Activated naive CD8-positive, alpha-beta T cell (primary cell): Measurements from ENCODE around the gene CHRNG.

ENCODE experiments used
- H3K27ac Mint-ChIP-seq: one replicate; pipeline ENCODE4 v1.8.0; 2021; ENCODE audit warnings: mixed read lengths
- H3K27me3 Mint-ChIP-seq: one replicate; pipeline ENCODE4 v1.8.0; 2021; ENCODE audit warnings: mixed read lengths
- H3K36me3 Mint-ChIP-seq: one replicate; pipeline ENCODE4 v1.8.0; 2021; ENCODE audit warnings: mixed read lengths
- H3K4me1 Mint-ChIP-seq: one replicate; pipeline ENCODE4 v1.8.0; 2021; ENCODE audit warnings: low read depth, mixed read lengths
- H3K4me3 Mint-ChIP-seq: one replicate; pipeline ENCODE4 v1.8.0; 2021; ENCODE audit warnings: mild to moderate bottlenecking, mixed read lengths
- H3K9me3 Mint-ChIP-seq: one replicate; pipeline ENCODE4 v1.8.0; 2021; ENCODE audit warnings: low read depth, mixed read lengths

Gene CHRNG

DNA sequence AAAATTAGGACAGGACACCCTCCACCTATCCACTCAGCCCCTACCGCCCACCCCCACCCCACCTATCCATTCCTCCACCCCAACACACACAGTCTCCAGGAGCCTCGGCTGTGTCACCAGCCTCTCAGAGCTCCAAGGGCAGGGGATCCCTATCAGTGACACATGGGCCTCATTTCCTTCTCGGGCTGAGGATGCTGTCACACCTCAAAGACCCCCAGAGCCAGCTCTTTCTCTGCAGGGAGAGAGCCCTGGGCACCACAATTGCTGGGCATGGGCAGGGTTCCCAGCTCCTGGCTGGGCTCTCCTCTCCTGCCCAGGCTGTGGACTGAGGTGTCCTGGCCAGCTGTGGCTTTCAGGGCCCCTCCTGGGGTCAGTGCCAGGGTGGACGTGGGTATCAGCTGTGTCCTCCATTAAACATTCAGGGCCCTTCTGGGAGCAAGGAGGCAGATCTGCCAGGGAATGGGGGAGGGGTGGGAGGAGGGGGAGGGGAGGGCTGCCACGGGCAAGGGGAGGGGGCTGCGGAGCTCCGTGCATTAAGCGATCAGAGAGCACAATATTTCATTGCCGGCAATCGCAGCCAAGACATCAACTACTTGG is 37.6 kb upstream of the CHRNG start:
- H3K27ac Mint-ChIP-seq, result no peak overlapping the region
- H3K9me3 Mint-ChIP-seq, result no peaks in the 10 kb centered on the region
- H3K4me1 Mint-ChIP-seq, result peaks cover 4% of the 10 kb centered on the region
- H3K27me3 Mint-ChIP-seq, result peaks cover 7% of the 10 kb centered on the region
- no peak overlapping the region for H3K4me3 Mint-ChIP-seq
- no peaks in the 10 kb centered on the region for H3K36me3 Mint-ChIP-seq

DNA sequence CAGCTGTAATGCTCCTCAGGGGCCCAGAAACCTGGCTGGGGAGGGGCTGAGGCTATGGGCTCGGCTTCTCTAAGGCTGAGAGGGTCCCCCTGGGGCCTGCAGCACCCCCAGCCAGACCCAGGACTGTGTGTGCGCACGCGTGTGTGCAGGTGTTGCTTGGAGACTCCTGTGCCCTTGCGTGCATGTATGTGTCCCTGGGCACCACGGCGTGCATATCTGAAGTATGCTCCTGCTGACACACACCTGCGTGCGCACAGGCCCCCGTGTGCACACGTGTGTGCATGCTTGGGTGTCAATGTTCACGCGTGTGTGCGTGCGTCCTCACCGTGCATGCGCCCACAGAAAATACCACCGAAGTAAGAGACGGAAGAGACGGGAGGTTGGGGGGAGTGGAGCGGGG is 37.0 kb upstream of the CHRNG start:
- peak overlapping the region; percentile 81 for H3K27ac Mint-ChIP-seq
- H3K9me3 Mint-ChIP-seq, result no peaks in the 10 kb centered on the region
- peak overlapping the region; percentile 86 for H3K4me3 Mint-ChIP-seq
- peaks cover 7% of the 10 kb centered on the region for H3K27me3 Mint-ChIP-seq
- H3K4me1 Mint-ChIP-seq, result peaks cover 4% of the 10 kb centered on the region
- H3K36me3 Mint-ChIP-seq, result no peaks in the 10 kb centered on the region

DNA sequence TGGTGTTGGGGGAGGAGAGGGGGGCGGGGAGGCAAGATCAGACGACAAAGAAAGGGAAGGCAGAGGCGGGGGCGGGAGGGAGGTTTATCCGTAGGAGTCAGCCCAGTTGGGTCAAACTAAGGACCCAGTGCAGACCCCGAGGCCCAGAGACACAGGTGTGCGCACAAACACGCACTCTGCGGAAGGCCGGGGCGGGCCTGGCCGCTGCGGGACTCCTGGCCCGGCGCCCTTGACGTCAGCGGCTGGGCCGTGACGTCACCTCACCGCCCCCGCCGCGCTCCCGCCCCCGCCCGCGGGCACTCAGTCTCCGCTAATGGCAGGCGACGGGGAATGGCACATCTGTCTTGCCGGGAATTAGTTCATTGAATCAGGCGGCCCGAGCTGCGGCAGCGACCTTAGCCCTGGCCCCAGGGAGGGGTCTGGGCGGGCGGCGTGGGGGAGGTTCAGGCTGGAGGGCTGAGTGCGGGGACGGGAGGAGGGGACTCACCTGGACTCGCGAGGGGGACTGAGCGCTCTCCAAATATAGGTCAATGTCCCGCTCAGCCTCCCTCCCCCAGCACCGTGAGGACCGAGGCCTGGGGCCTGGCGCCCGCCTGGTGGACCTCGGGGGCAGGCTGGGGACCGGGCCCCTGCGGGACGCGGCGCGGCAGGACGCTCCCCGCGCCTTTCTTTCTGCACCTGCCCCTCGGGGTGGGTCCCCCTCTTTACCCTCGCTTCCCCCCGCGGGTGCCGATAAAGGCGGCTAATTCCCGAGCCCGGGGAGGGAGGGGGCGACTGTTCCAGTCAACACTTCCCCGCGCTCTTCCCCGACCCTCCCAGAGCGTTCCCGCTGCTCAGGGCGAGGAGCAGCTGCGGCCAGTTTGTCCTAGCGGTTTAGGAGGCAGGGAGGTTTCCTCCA is 36.3 kb upstream of the CHRNG start:
- no peaks in the 10 kb centered on the region for H3K36me3 Mint-ChIP-seq
- peaks cover 7% of the 10 kb centered on the region for H3K27me3 Mint-ChIP-seq
- peak overlapping the region; percentile 72 for H3K4me3 Mint-ChIP-seq
- no peaks in the 10 kb centered on the region for H3K9me3 Mint-ChIP-seq
- peaks cover 4% of the 10 kb centered on the region for H3K4me1 Mint-ChIP-seq
- H3K27ac Mint-ChIP-seq, result no peak overlapping the region

DNA sequence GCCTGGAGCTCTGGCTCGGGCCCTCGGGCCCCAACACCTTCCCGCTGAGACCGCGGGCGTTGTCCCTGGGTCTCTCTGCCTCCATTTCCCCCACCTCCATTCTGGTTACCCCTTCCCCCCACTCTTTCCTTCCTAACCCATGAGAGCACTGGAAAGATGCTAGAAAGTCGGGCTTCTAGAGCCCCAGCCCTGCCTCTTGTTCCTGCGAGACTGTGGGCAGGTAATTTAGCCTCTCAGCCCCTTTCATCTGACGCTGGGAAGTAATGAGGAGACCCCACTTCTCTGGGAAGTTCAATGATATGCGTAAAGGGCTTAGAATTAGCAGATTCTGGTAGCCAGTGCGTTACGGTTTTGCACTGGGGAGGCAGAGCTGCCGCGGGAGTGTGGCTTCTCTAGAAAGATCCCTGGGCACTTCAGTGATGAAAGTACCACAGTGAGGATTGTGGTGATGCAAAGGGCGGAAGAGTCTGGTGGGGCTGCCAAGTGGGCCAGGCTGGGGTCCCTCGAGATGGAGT is 35.6 kb upstream of the CHRNG start:
- peaks cover 4% of the 10 kb centered on the region for H3K4me1 Mint-ChIP-seq
- H3K27me3 Mint-ChIP-seq, result peaks cover 7% of the 10 kb centered on the region
- no peak overlapping the region for H3K27ac Mint-ChIP-seq
- no peaks in the 10 kb centered on the region for H3K36me3 Mint-ChIP-seq
- H3K9me3 Mint-ChIP-seq, result no peaks in the 10 kb centered on the region
- peak overlapping the region; percentile 72 for H3K4me3 Mint-ChIP-seq

DNA sequence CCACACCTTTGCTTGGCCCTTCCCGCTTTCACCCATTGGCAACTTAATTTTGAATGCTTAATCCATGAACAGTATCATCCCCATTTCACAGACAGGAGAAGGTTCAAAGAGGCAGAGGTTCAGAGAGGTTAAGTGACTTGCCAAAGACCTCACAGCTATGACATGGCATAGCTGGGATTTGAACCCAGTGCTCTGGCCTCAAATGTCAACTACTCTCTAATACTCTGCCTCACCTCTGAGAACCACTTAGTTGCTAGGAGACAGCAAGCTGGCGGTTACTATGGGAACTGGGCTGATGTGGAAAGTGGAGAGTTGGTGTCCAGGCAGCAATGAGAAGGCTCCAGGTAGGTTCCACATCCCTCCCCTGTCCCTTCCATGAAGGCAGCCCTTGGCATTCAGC is 35.1 kb upstream of the CHRNG start:
- H3K4me3 Mint-ChIP-seq, result peak overlapping the region; percentile 6
- no peak overlapping the region for H3K27ac Mint-ChIP-seq
- H3K36me3 Mint-ChIP-seq, result no peaks in the 10 kb centered on the region
- H3K9me3 Mint-ChIP-seq, result no peaks in the 10 kb centered on the region
- H3K27me3 Mint-ChIP-seq, result peaks cover 7% of the 10 kb centered on the region
- H3K4me1 Mint-ChIP-seq, result peaks cover 4% of the 10 kb centered on the region

DNA sequence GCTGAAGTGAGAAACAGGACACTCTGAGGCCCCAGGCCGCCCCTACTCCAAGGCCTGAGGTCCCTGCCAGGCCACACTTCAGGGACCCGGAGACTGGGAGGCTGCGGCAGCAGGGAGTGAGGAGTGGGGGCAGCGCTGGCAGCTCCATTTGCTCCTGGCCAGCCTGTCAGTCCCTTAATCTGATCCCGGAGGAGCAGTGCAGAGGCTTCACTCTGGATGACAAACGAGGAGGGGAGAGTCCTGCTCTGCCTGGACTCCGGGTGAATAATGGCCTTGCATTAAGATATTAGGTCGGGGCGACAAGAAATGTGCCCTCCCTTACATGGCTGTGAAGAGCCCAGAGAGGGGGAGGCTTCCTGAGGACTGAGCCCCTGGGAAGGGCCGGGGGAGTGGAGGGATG is 33.6 kb upstream of the CHRNG start:
- H3K4me3 Mint-ChIP-seq, result no peak overlapping the region
- peaks cover 4% of the 10 kb centered on the region for H3K4me1 Mint-ChIP-seq
- H3K36me3 Mint-ChIP-seq, result no peaks in the 10 kb centered on the region
- no peak overlapping the region for H3K27ac Mint-ChIP-seq
- peaks cover 7% of the 10 kb centered on the region for H3K27me3 Mint-ChIP-seq
- no peaks in the 10 kb centered on the region for H3K9me3 Mint-ChIP-seq

DNA sequence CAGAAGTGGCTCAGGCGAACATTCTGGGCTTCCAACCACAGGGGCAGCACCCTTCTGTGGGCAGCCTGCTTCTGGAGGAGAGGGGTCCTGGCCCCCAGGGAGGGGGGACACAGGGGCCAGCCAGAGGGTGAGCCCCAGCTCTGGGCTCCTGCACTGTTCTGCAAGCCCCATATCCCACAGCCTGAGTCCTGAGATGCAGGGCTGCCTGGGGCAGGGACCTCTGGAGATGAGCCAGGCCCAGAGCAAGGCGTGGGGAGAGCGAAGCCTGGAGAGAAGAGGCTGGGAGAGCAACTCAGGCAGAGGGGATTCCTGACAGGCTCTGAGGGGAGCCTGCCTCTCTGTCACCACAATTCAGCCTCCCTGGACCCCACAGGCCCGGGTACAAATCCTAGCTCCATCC is 32.8 kb upstream of the CHRNG start:
- no peaks in the 10 kb centered on the region for H3K36me3 Mint-ChIP-seq
- no peak overlapping the region for H3K27ac Mint-ChIP-seq
- H3K4me1 Mint-ChIP-seq, result peaks cover 4% of the 10 kb centered on the region
- H3K27me3 Mint-ChIP-seq, result peaks cover 7% of the 10 kb centered on the region
- no peaks in the 10 kb centered on the region for H3K9me3 Mint-ChIP-seq
- no peak overlapping the region for H3K4me3 Mint-ChIP-seq

DNA sequence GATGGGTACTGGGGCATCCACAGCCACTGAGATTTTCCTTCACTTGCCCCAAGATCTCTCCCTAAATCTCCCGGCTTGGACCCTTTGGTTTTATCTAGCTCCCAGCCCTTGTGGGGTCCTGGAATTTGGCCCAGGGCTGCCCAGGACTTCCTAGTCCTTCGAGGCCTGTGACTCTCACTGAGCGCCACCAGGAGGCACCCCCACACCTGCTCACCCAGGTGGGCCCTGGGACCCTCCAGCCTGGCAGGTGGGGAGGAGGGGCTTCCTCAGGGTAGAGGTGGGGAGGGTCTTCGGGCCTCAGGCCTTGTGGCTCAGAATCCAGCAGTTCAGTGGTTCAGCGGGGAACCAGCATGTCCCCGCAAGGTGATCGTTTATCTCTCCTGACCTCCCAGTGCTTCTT is 31.2 kb upstream of the CHRNG start:
- no peak overlapping the region for H3K4me3 Mint-ChIP-seq
- no peaks in the 10 kb centered on the region for H3K4me1 Mint-ChIP-seq
- H3K27ac Mint-ChIP-seq, result no peak overlapping the region
- no peaks in the 10 kb centered on the region for H3K36me3 Mint-ChIP-seq
- no peaks in the 10 kb centered on the region for H3K9me3 Mint-ChIP-seq
- peaks cover 3% of the 10 kb centered on the region for H3K27me3 Mint-ChIP-seq

DNA sequence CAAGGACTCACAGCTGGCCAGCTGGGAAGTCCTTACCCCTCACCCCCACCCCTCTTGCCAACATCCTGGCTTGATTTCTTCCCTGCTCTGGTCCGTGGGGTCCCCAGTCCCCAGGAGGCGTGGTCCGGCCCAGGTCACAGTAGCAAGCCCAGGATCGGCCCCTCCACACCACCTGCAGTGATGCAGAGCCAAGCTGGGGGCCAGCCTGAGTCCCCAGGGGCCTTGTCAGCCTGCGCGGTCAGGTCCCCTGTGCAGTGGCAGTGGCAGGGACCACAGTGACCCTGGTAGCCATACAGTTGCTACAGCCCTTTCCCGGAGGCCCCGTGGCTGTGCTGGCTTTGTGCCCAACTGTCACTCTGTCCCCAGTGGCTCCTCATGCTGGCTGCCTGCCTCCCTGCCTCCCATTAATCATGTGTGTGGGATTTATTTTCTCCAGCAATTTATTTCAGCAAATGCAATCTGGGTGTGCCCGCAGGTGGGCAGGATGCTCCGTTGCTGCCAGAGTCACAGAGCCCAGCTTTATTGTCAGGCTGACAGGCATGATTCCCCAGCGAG is 28.1 kb upstream of the CHRNG start:
- no peak overlapping the region for H3K4me3 Mint-ChIP-seq
- no peaks in the 10 kb centered on the region for H3K36me3 Mint-ChIP-seq
- H3K9me3 Mint-ChIP-seq, result no peaks in the 10 kb centered on the region
- H3K27me3 Mint-ChIP-seq, result no peaks in the 10 kb centered on the region
- no peaks in the 10 kb centered on the region for H3K4me1 Mint-ChIP-seq
- no peak overlapping the region for H3K27ac Mint-ChIP-seq

DNA sequence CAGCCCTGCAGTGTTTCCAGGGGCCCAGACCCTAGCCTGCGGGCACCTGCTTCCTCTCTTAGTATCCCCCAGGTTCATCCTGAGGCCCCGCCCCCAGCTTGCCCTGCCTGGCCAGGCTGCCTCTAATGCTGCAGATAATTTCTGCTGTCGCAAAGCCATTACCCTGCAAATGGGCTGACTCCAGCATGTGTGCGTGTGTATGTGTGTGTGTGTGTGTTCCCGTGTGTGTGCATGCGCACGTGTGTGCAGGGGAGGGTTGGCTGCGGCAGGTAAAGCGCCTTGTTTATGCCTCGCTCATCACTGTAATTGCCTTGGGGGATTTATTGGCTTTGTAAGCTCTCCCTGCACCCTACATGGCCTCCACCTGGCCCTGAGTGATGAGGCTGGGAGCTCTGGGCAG is 26.9 kb upstream of the CHRNG start:
- Mint-ChIP-seq H3K9me3 (no peaks in the 10 kb centered on the region), H3K36me3 (no peaks in the 10 kb centered on the region), H3K4me1 (no peaks in the 10 kb centered on the region), H3K27me3 (no peaks in the 10 kb centered on the region), H3K4me3 (no peak overlapping the region), H3K27ac (no peak overlapping the region)

DNA sequence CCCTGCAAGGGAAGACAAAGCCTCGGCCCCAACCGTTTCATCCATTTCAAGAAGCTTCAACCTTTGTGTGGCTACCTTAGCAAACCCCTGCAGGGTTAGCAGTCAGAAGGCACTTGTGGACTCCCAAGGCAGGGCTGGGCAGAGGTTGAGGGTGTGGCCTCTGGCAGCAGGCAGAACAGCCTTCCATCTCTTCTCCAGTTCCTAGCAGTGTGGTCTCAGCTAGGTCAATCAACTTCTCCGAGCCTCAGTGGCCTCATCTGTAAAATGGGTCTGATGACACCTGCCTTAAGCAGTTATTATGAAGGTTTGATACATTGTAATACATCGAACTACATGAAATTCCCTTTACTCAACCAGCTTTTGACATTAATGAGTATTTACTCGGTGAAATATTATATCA is 26.1 kb upstream of the CHRNG start:
- no peaks in the 10 kb centered on the region for H3K4me1 Mint-ChIP-seq
- H3K27me3 Mint-ChIP-seq, result no peaks in the 10 kb centered on the region
- H3K27ac Mint-ChIP-seq, result no peak overlapping the region
- H3K4me3 Mint-ChIP-seq, result no peak overlapping the region
- no peaks in the 10 kb centered on the region for H3K9me3 Mint-ChIP-seq
- H3K36me3 Mint-ChIP-seq, result no peaks in the 10 kb centered on the region

DNA sequence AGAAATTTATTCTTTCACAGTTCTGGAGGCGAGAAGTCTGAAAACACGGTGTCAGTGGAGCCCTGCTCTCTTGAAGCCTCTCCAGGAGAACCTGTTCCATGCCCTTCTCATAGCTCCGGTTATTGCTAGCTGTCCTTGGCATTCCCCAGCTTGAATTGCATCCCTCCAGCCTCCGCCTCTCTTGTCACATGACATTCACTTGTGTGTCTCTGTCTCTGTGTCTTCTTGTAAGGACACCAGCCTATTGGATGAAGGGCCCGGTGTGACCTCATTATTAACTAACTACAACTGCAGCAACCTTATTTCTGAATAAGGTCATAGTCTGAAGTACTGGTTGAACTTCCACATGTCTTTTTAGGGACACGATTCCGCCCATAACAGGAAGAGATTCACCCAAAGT is 23.9 kb upstream of the CHRNG start:
- H3K36me3 Mint-ChIP-seq, result no peaks in the 10 kb centered on the region
- H3K27ac Mint-ChIP-seq, result no peak overlapping the region
- H3K4me1 Mint-ChIP-seq, result no peaks in the 10 kb centered on the region
- H3K4me3 Mint-ChIP-seq, result no peak overlapping the region
- no peaks in the 10 kb centered on the region for H3K9me3 Mint-ChIP-seq
- peaks cover 8% of the 10 kb centered on the region for H3K27me3 Mint-ChIP-seq

DNA sequence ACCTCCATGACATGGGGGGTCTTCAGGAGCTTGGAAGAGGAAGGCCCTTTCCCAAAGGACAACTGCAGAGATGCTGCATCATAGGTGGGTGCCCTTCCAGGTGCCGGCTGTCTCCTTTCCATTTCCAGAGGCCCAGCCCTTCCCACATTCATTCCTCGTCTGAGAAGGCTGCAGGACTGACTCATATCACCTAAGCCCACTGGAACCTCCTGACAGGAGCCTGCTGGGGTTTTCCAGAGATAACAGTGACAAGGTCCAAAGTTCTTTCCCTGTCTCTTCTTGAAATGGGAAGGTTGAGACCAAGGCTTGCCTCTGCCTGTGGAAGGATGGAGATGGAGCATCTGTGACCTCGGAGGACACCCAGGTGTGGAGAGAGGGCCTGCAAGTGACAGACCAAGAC is 22.9 kb upstream of the CHRNG start:
- no peak overlapping the region for H3K4me3 Mint-ChIP-seq
- H3K9me3 Mint-ChIP-seq, result no peaks in the 10 kb centered on the region
- peaks cover 10% of the 10 kb centered on the region for H3K27me3 Mint-ChIP-seq
- H3K27ac Mint-ChIP-seq, result no peak overlapping the region
- peaks cover 2% of the 10 kb centered on the region for H3K4me1 Mint-ChIP-seq
- H3K36me3 Mint-ChIP-seq, result no peaks in the 10 kb centered on the region

DNA sequence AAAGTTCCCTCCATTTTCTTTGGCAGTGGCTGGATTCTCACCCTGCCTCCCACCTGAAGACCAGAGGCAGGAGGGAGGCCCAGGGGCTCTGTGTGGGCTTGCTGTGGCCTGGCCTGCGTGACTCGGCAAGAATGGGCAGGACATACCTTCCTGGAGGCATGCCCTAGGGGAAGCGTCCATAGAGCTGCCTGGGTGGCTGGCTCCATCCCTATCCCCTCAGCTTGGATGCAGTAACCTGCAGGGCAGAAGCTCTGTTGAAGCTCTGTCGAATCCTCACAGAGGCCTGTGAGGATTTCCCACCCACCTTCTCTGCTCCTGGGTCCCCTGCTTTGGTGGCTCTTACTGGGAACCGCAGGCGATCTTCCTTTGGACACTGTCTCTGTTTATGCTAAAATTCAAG is 20.6 kb upstream of the CHRNG start:
- no peaks in the 10 kb centered on the region for H3K9me3 Mint-ChIP-seq
- H3K4me1 Mint-ChIP-seq, result peaks cover 6% of the 10 kb centered on the region
- no peaks in the 10 kb centered on the region for H3K36me3 Mint-ChIP-seq
- no peak overlapping the region for H3K4me3 Mint-ChIP-seq
- peaks cover 10% of the 10 kb centered on the region for H3K27me3 Mint-ChIP-seq
- no peak overlapping the region for H3K27ac Mint-ChIP-seq

DNA sequence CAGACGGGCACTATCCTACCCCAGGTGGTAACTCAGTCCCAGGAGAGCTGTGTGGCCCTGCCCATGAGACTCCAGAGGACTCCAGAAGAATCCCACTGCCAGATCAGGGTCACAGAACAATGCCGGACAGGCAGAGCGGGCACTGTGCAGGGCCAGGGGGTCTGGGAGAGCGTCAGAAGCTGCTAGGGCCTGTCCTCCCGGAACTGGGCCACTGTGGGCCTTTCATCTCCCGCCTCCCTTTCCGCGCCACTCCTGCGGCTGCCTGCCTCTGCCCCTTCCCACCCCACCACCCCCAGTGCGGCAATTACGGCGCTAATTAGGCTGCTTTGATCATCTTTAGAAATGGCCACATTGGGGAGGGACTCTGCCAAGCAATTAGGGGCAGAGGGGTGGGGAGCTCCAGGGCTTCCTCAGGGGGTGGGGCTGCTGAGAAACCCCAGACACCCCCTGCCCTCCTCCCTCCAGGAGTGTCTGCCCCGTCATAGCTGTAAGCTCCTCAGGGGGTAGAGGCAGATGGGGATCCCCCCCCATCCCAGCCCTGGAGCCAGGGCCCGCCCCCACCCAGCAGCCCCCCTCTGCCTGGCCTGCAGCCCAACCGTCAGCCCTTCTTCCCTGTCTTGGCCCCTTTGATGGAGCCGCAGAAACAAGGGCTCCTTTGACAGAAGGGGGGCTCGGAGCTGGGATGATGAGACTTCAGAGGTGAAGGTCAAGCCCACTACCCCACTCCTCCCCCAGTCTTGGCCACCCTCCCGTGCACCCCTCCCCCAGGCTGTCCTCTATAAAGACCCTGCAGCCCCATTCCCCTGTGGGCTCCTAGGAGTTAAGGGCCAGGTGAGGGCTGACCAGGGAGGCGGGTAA is 19.7 kb upstream of the CHRNG start, which contains the start of gene PRSS56:
Gene PRSS56, plus strand, starts transcription at position 808 of the 858 bp plus-strand sequence. CDS start 211 bp downstream, outside the sequence.
- Mint-ChIP-seq H3K4me1 (peaks cover 8% of the 10 kb centered on the region), H3K27me3 (peaks cover 12% of the 10 kb centered on the region), H3K36me3 (no peaks in the 10 kb centered on the region), H3K27ac (no peak within 1 kb of the TSS), H3K4me3 (no peak within 1 kb of the TSS), H3K9me3 (no peaks in the 10 kb centered on the region)
